ENCODE data around the gene CFAP126. TPM values are rescaled to one million over a fixed set of nuclear protein-coding genes. Genes with fewer than 3 reads are reported as not detected.
A peak's percentile ranks its signal among the peaks of the same experiment; 100 is the strongest.

CFAP126 gene
- total and polyA plus RNA-seq, 2 of the 13 experiments (the other 11 are each of a cell fraction or from before 2014, with no cell fraction given) = not detected

DNA sequence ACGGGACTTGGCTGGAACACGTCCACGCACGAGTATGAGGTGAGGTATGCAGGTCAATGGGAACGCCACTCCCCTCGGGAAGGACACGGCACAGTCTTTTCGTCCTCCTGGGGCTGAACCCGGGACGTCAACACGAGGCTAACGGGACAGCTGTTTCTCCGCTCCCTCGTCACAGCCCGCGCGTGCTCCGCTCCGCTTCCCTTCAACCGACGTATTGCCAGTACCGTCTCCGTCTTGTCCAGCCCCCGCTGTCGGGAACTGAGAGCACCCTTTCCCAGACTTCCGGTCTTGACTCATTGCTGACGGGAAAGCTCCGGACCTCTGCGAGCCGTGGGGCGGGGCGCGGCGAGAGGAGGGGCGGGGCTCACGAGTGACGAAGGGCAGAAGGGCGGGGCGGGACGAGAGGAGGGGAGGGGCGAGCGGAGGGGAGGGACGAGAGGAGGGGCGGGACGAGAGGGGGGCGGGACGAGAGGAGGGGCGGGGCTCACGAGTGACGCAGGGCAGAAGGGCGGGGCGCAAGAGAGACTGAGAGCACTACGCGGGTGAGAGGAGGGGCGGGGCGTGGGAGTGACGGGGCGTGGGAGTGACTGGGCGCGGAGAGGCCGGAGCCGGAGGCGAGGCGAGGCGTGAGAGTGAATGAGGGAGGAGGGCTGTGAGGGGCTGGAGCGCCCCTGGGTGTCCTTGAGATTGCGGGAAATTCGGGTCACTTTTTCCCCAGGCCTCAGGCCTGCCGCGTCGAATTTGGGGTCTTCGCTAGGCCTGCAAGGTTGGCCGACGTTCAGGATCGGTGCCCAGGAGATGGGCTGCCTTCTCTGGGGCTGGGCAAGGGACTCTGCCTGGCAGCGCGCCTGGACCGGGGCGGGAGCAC, 22.2 kb upstream of the CFAP126 start (continued):
- TF ChIP-seq AFF4 (CRISPR knock-in tag; IDR thresholded peaks at IDR 0.05) (no peak), PAF1 (CRISPR knock-in tag; IDR thresholded peaks at IDR 0.05) (no peak), ZNF564 (CRISPR knock-in tag; IDR thresholded peaks at IDR 0.05) (peak; percentile 59; the same call in 1 of the 2 replicates), ZNF891 (CRISPR knock-in tag; IDR thresholded peaks at IDR 0.05) (no peak; the same call in 1 of the 2 replicates), ZNF816 (CRISPR knock-in tag; IDR thresholded peaks at IDR 0.05; ENCODE audit: borderline replicate concordance) (no peak), ATF7 (IDR thresholded peaks at IDR 0.05) (no peak), ATF7 (CRISPR knock-in tag; IDR thresholded peaks at IDR 0.05) (no peak), HOXA9 (CRISPR knock-in tag; IDR thresholded peaks at IDR 0.05; ENCODE audit: borderline replicate concordance) (no peak), ZNF782 (CRISPR knock-in tag; IDR thresholded peaks at IDR 0.05; ENCODE audit: borderline replicate concordance) (peak; percentile 61; the same call in 1 of the 2 replicates), ZFX (CRISPR knock-in tag; IDR thresholded peaks at IDR 0.05; ENCODE audit: low read depth) (peak; percentile 83), YEATS4 (CRISPR knock-in tag; IDR thresholded peaks at IDR 0.05; ENCODE audit: borderline replicate concordance) (peak; percentile 59; the same call in 1 of the 2 replicates), DZIP1 (CRISPR knock-in tag; IDR thresholded peaks at IDR 0.05) (no peak), FOXP1 (IDR thresholded peaks at IDR 0.05) (no peak), FOXP1 (CRISPR knock-in tag; IDR thresholded peaks at IDR 0.05) (no peak), ARNT2 (CRISPR knock-in tag; IDR thresholded peaks at IDR 0.05; ENCODE audit: low read depth) (peak; percentile 61; the same call in 1 of the 2 replicates), PAX8 (CRISPR knock-in tag; IDR thresholded peaks at IDR 0.05; ENCODE audit: borderline replicate concordance) (no peak), ZFY (CRISPR knock-in tag; IDR thresholded peaks at IDR 0.05) (peak; percentile 71)
- TF ChIP-seq, protein P1, sequence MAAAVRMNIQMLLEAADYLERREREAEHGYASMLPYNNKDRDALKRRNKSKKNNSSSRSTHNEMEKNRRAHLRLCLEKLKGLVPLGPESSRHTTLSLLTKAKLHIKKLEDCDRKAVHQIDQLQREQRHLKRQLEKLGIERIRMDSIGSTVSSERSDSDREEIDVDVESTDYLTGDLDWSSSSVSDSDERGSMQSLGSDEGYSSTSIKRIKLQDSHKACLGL (CRISPR knock-in tag; IDR thresholded peaks at IDR 0.05) = peak; percentile 42
- TF ChIP-seq, protein P2, sequence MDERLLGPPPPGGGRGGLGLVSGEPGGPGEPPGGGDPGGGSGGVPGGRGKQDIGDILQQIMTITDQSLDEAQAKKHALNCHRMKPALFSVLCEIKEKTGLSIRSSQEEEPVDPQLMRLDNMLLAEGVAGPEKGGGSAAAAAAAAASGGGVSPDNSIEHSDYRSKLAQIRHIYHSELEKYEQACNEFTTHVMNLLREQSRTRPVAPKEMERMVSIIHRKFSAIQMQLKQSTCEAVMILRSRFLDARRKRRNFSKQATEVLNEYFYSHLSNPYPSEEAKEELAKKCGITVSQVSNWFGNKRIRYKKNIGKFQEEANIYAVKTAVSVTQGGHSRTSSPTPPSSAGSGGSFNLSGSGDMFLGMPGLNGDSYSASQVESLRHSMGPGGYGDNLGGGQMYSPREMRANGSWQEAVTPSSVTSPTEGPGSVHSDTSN (CRISPR knock-in tag; IDR thresholded peaks at IDR 0.05) = peak; percentile 29; the same call in 1 of the 2 replicates
- TF ChIP-seq, protein P3, sequence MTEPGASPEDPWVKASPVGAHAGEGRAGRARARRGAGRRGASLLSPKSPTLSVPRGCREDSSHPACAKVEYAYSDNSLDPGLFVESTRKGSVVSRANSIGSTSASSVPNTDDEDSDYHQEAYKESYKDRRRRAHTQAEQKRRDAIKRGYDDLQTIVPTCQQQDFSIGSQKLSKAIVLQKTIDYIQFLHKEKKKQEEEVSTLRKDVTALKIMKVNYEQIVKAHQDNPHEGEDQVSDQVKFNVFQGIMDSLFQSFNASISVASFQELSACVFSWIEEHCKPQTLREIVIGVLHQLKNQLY (CRISPR knock-in tag; IDR thresholded peaks at IDR 0.05) = 0 out of 2 replicates have a peak, but pooled peaks have one; percentile 15

Measured in HepG2 (cell line).